ENCODE data around the gene ACSM5.
"Not testable (repeated sequence)": the region's sequence is repeated elsewhere in the genome, so short reads cannot be mapped to it uniquely, and the experiment has no call there.

GRCh38 chr16:20419093-20419492, 9.8 kb downstream of the ACSM5 start:
- not testable (repeated sequence) for TF ChIP-seq CTCF (IDR thresholded peaks at IDR 0.05; ENCODE audit: poor library complexity); EZH2phosphoT487 (IDR thresholded peaks at IDR 0.05; ENCODE audit: low read depth, severe bottlenecking, unreplicated experiment); EZH2 (IDR thresholded peaks at IDR 0.05; ENCODE audit: borderline replicate concordance)

Data from hepatocyte (in vitro differentiated cells).